Limb (tissue), 2 donors: ENCODE results near the gene PHF21A.
A peak's percentile ranks its signal among the peaks of the same experiment; 100 is the strongest.

Experiments
- DNase-seq, 2 donors: peaks; one replicate each; pipeline ENCODE4 v3.0.0-alpha.2; 2016; ENCODE audit errors: extremely low spot score in 2 of 2

Gene PHF21A

DNA sequence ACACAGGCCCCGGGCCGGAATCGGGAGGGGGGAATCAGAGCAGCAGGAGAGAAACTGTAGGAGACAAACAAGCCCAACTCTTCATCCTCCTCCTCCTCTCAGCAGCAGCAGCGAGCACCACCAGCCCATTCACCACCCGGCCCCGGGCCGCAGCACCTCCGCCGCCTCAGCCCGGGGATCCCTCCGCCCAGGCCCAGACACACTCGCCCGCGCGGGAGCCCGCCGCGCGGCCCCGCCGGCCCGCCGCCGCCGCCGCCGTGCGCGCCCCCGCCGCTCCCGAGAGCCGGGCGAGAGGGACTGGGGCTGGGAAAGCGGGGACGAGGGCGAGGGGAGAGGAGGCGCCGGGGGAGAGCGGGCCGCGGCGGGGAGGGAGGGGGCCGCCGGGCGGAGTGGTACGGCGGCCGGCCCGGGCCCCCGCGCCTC is at the start of gene PHF21A:
PHF21A (minus strand) TSS at position 154 of the 423 bp plus-strand sequence. CDS start 37,235 bp downstream, outside the sequence.
- DNase-seq, result peak; percentile 87 to 97

DNA sequence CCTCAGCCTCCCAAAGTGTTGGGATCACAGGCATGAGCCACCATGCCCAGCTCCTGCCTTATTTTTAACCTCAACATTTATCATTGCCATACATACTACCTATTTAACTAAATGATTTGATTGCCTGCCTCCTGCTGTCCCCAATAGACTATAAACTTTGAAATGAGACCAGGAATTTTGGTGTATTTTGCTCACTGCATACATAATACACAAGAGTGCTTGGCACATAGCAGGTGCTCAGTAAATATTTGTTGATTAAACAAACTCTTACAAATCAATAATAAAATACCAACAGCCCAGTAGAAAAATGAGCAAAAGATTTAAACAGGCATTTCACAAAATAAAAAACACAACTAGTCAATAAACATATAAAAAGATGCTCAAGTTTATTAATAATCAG is 49.5 kb upstream of the PHF21A start:
- DNase-seq, result no peak

DNA sequence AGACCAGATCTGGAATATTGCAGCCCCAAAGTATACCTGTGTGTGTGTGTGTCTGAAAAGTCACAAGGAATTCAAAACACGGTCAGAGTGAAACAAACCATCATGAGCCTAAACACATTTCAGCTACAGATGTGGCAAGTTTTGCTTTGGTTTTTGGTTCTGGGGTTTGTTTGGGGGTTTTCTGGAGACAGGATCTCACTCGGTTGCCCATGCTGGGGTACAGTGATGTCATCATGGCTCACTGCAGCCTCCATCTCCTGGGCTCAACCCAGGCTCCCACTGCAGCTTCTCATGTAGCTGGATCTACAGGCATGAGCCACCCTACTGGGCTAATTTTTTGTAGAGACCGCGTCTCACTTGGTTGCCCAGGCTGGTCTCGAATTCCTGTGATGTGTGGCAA is 41.4 kb upstream of the PHF21A start:
- no peak for DNase-seq

DNA sequence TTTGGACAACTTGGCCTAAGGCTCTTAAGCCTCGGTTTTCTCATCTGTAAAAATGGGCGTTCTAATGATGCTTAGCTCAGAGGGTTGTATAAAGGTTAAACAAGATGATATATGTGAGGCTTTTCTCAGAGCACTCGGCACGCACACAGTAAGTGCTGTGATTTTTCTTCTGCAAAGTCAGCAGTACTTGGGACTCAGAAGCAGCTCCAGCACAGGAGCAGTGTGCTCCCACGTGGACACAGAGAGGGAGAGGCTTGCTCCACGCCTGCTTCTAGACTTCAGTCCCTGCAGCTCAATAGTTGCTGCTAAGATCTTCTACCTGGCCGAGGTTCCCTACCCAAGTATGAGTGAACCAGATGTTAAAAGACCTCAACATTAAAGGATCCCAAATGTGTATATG is 39.9 kb upstream of the PHF21A start:
- DNase-seq, result no peak

DNA sequence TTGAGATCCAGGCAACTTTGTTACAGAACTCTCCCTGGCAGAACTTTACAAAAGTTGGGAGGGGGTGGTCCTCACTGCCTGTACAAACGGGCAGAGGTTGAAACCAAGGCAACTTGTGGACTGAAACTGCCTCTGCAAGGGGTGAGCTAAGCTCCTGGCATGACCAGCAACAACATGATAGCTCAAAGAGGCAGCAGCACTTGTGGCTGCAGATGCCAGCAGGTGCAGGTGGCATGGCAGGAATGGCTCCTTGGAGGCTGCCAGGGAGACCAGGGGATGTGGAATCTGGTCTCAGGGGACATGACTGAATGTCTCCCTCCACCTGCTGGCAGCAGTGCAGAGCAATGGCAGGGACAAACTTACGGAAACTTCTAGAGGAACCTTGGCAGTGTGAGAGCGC is 38.8 kb upstream of the PHF21A start:
- no peak for DNase-seq

DNA sequence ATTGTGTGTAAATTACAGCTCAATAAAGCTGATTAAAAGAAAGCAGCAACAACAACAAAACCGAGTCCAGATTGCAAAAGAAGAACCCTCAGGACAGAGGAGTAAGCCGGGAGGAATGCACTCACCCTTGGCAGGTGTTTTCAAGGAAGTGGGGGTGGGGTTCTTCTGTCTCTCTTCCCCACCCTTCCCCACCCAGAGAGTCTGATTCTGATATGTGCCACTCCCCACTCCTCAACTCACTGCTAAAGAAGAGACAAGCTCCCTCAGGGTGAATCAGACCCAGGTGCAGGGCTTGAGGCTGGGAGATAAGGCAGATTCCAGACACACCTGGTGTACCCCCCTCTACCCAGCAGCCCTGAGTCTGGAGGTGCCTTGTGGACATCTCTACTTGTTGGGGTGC is 38.4 kb upstream of the PHF21A start:
- no peak for DNase-seq

DNA sequence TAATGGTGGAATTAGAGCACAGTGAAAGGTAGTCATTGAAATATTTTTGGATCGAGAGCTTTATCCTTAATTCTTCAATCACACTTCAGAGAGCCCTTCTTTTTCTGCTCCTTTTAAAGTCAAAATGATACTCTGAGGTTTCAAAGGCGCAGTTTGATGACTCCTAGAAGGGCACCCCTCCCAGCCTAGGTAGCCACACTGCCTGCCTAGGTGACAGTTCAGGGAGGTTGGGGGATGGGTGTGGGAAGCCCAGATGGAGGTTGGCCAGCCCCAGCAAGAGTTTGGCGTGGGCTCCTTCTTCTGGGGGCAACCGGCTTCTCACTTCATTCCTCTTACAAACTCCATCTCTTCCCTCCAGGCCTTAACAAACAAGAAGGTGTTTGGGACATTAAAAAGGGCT is 28.6 kb upstream of the PHF21A start:
- DNase-seq, result no peak

DNA sequence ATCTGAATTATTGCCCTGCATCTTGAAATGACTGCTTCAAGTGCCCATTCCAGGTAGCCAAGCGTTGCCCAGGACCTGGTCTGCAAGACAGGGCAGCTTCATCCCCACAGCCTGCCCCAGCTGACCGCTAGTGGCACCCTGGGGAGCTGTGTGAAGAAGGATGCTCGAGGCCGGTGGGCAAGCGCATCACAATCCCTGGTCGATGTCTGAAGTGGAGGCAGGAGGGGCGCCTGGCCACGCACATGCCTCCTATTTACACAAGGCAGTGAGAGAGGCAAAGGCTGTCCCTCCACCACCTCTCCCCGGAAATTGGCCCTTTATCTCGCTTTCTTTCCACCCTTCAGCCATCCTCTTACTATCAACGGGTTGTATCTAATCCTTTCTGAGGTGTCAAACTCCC is 28.1 kb upstream of the PHF21A start:
- no peak for DNase-seq

DNA sequence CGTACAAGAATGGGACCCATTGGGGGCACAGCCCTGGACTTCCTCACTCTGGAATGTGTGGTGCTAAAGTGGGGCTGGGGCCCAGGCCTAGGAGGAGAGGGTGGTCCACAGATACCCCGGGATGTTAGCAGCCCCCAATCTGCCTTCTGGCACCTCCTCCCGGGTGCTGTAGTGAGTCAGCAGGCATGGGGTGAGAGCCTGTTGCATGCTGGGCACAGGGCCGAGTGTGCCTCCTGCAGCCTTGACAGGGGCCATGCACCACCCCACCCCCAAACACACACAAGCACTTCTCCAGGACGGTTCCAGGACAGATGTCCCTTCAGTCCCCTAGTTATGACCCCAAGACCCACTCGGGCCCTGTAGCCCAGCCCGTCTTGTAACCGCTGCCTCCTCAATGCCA is 23.5 kb upstream of the PHF21A start:
- DNase-seq, result no peak

DNA sequence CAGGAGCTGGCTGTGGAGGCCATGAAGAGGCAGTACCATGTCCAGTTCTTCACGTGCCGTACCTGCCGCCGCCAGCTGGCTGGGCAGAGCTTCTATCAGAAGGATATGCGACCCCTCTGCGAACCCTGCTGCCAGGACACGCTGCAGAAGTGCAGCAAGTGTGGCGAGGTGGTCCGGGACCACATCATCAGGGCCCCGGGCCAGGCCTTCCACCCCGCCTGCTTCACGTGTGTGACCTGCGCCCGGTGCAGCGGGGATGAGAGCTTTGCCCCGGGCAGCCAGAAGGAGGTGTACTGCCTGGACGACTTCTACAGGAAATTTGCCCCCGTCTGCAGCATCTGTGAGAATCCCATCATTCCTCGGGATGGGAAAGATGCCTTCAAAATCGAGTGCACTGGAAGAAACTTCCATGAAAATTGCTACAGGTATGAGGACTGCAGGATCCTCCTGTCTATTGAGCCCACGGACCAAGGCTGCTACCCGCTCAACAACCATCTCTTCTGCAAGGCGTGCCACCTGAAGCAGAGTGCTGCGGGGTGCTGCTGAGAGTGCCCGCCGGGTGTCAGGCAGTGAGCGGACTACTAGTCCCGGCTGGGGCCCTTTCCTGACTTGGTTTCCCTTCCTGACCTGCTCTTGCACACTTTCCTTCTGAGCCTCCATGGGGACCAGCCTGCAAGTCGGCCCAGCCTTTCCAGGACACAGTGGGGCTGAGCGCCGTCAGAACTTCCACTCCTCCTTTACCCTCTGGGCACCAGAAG is 22.0 kb upstream of the PHF21A start:
- DNase-seq, result no peak

DNA sequence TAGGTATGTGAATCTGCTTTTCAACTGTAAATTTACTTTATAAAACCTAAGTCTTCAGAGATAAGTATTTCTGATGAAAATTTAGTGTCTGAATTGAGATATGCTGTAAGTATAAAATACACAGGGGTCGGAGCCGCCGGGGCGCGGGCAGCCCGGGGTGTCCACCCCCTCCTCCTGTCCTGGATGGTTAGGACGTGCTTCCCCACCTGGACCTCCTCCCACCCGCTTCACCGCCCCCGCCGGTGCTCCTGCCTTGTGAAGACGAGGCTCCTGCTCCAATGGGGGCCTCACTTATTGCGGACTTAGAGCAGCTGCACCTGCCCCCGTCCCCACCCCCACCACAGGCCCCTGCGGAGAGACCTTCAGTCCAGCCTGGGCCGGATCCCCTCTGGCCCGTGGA is 21.3 kb upstream of the PHF21A start:
- no peak for DNase-seq

DNA sequence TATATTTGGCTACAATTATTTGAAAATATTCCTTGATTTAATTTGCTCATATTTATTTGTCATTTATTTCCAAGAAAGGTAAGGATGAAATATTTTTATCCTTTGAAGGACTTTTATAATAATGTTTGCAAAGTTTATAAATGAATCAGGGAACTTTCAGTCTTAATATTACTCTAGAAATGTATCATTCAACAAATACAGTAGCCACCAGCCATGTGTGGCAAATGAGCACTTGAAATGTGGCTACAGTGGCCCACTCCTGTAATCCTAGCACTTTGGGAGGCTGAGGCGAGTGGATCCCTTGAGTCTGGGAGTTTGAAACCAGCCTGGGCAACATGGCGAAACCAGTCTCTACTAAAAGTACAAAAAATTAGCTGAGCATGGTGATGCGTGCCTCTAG is 20.3 kb upstream of the PHF21A start:
- DNase-seq, result no peak

DNA sequence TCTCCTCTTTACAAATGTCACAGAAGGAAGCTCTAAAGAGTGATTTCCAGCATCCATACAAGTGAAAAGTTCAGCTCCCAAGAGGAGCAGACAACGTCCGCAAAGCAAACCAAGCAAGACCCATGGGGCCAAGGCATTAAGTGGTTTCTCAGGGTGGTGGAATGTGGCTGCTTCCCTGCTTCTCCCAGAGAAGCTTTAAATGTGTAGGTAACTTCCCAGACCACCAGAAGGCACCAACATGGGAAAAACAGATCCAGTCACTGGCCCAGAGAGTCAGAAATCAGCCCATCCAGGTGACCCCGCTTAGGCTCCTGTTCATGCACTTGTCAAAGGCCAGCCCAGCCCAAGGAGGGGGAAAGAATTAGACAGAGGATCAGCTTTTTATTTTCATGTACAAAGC is 13.3 kb upstream of the PHF21A start:
- no peak for DNase-seq

DNA sequence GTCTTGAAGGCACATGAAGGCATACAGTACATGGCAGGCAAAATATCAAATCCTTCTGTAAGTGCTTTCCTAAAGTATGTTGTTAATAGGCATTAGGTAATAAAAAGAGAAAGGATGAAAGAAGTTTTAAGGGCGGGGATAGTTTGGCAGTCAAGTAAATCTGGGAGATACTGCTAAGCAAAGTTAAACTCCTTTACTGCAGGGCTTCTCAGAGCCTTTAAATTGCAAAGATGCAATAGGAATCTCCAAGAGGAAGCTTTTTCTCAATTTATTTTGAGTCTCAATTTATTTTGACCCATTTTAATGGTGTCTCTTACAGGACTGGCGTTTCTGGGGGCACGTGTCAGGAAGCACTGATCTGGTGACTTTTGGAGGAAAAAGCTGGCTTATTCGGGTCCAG is 12.8 kb upstream of the PHF21A start:
- DNase-seq, result no peak

DNA sequence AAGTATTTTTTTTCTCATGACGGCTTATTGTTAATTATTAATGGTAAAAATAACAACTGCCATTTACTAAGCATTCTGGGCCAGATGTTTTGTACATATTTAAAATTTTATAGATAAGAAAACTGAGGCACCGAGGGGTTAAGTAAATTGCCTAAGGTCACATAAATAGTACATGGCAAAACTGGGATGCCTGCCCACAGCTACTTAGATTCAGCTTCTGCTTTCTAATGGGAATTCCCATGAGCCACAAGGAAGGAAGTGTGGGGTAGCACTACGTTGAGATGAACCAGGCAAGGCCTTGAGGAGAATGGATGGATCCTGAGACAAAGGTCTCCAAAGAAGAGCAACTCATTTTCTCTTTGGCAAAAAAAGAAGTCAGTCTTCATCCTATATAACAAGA is 11.9 kb upstream of the PHF21A start:
- no peak for DNase-seq

DNA sequence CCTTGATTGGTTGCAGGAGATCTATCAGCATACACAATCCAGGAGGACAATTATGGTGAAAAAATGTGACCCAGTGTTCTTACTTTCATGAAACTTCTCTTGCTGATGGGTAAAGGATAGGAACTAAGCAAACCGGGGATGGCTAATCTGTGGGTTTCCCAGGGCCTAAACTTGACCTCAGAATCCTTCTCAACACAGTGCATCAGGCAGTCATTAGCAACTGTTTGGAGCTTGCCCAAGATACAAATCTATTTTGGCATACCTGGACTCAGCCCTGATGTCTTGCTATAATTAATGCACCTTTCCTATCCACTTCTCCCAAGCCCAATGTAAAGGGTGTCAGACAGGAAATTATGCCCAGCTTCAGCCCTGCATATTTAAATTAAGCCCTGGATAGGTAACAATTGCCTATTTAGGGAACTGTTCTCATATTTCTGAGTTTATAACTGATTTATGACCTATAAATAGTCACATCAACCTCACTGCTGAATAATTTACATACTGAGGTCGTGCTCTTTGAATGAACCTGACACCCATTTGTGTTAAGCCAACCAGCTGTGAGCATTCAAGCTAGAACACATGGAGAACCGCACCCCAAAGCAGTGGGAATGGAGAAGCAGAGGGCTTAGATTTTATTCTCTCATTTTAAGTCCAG is 9.2 kb upstream of the PHF21A start:
- no peak for DNase-seq

DNA sequence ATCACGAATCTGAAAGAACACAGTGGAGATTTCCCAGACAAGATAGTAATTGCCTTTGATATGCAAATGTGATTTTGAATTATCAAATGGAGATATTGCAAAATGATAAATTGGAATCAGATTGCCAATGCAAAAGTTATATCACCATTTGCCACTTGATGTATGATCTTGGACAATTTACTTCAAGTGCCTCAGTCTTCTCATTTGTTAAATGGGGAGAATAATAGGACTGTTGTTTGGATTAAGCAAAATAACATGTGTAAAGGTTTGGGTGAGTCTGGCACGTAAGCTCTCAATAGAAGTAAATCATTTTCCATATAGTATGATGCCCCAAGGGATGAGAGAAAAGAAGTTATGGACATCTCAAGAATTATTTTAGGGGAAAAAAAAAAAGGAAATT is 7.9 kb upstream of the PHF21A start:
- DNase-seq, result no peak

DNA sequence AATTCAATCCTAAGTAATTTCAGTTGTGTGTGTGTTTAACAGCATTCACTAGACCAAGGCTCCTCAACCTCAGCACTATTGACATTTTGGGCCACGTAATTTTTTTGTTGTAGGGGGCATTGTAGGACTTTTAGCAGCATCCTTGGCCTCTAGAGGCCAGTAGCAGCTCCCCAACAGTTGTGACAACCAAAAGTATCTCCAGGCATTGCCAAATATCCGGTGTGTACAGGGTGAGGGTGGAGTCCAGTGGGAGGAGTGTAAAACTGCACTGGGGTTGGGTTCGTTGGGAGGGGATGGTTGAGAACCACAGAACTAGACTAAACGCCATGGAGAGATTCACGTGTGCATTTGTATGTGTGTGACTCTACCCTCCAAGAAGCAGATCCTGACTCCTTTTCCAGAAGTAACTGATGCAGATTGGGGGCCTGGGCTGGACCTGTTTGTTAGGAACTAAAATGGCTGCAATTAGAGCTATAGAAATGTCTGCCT is 5.9 kb upstream of the PHF21A start:
- DNase-seq, result no peak

DNA sequence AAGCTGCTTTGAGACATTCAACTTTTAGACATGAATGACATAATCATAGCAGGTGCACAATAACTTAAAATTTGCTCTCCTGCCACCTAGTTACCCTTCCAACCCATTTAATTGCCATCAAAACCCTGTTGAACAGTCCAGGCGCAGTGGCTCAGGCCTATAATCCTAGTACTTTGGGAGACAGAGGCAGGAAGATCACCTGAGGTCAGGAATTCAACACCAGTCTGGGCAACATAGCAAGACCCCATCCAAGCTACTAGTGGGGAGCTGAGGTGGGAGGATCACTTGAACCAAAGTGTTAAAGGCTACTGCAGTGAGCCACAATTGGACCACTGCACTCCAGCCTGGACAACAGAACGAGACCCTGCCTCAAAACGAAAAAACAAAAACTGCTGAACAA is 4.0 kb upstream of the PHF21A start:
- DNase-seq, result no peak

DNA sequence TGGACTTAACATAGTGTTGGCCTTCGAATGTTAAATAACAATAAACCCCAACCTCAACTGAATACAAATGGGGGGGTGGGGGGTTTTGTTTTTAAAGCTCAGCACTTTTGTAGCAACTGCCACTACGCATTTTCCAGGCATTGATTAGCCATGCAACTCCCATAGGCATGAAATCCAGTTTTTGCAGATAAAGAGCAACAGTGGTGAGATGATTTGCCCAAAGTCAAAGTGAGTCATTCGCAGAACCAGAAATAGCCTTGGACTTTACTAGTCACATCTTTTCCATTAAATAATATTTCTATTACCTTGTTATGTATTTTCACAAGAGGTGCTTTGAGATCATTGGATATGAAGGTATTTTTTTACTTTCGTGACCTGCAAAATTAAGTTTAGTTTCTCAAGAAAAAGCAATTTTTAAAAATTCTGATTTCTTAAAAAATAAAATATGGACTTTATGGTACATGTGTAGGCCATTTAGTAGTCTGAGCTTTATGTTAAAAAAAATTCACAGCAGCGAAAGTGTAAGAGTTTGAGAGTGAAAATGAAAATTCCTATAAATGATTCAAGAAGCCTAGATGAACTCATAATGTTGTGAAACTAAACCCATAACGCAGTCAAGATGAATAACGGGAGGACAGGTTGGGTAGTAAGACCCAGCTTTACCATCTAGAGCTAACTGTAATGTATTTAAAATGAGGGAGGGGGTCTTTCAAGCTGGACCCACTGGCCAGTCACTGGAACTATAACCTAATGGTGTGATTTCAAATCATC is 1.9 kb upstream of the PHF21A start:
- no peak for DNase-seq

DNA sequence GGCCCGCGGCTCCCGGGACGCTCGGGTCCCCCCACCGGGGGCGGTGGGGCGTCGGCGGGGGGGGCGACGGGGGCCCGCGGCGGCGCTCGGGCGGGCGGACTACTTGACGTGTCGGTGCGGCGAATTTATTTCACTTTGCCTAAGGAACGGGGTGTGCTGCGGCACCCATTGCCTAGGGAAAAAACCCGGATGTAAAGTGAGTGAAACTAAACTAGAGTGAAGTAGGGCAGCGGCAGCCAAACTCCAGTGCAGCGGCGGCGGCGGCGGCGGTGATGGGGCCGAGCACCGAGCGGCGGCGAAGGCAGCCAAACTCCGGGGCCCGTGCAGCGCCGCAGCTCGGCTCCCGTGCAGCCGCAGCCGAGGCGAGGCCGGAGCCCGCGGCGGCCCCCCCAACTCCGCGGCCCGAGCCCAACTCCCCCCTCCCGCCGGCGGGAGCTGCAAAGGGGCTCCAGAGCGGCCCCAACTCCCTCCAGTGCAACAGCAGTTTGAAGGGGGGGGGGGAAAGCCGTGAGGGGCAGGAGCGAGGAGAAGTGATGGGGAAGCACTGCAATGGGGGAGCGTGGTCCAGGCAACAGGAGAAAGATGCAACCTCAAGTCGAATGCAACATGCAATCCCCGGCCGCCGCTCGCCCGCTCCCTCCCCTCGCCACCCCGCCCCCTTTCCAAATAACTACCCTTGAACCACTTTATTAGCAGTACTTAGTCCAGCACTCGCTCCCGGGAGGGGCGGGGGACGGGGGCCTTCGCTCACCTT is 647 bp upstream of the PHF21A start:
- peak; percentile 89 to 90 for DNase-seq
